ENCODE results near the gene KRTAP4-16. TPM values are rescaled to one million over a fixed set of nuclear protein-coding genes. Genes with fewer than 3 reads are reported as not detected.
"Not testable (repeated sequence)": the region's sequence is repeated elsewhere in the genome, so short reads cannot be mapped to it uniquely, and the experiment has no call there.

Gene KRTAP4-16
- total RNA-seq, 1 experiment from 2014 or later = not detected

GRCh38 chr17:41140360-41141131, 38.5 kb upstream of the KRTAP4-16 start, which contains the start of gene KRTAP4-6:
Gene KRTAP4-6, minus strand, starts transcription at chr17:41140544. Its CDS starts 57 bp downstream, at chr17:41140487.
- DNase-seq = no peak
- Histone ChIP-seq H3K27ac (ENCODE audit: insufficient read length, low read depth, low read length) (no peak within 1 kb of the TSS), H4K8ac (replicated peaks; ENCODE audit: insufficient read length, low read depth, low read length) (no peak within 1 kb of the TSS), H3K4me2 (ENCODE audit: insufficient read depth, insufficient read length, low read length) (no peak within 1 kb of the TSS), H2AFZ (ENCODE audit: low read length) (no peak within 1 kb of the TSS), H3K9me3 (ENCODE audit: control insufficient read depth, low read depth, low read length) (peaks cover 7% of the 10 kb centered on the region), H3K4me1 (ENCODE audit: insufficient read depth, low read length) (no peaks in the 10 kb centered on the region), H3K27me3 (ENCODE audit: insufficient read depth, low read length) (no peaks in the 10 kb centered on the region), H2BK15ac (ENCODE audit: low read depth, low read length) (no peak within 1 kb of the TSS), H3K9ac (ENCODE audit: extremely low read depth, insufficient read length, low read length) (no peak within 1 kb of the TSS), H2BK12ac (ENCODE audit: insufficient read length, low read depth, low read length) (no peak within 1 kb of the TSS), H3K79me2 (ENCODE audit: insufficient read depth, low read length) (no peaks in the 10 kb centered on the region), H3K56ac (ENCODE audit: insufficient read length, low read depth, low read length) (no peak within 1 kb of the TSS), H2BK20ac (ENCODE audit: low read depth, low read length, poor library complexity, severe bottlenecking) (no peak within 1 kb of the TSS), H3K4ac (ENCODE audit: low read depth, low read length) (no peak within 1 kb of the TSS), H2BK5ac (ENCODE audit: insufficient read length, low read length) (no peak within 1 kb of the TSS), H2AK5ac (ENCODE audit: insufficient read length, low read length) (no peak within 1 kb of the TSS), H2BK120ac (ENCODE audit: low read depth, low read length, poor library complexity, severe bottlenecking) (no peak within 1 kb of the TSS), H4K91ac (ENCODE audit: insufficient read length, low read depth, low read length) (no peak within 1 kb of the TSS), H3K23me2 (ENCODE audit: insufficient read length, low read depth, low read length, poor library complexity, severe bottlenecking) (no peaks in the 10 kb centered on the region), H3K14ac (ENCODE audit: insufficient read depth, low read length) (no peak within 1 kb of the TSS), H3K79me1 (ENCODE audit: insufficient read depth, low read depth, low read length, poor library complexity, severe bottlenecking) (no peaks in the 10 kb centered on the region), H3K18ac (ENCODE audit: insufficient read length, low read depth, low read length) (no peak within 1 kb of the TSS), H4K20me1 (ENCODE audit: control insufficient read depth, insufficient read depth, insufficient read length) (no peaks in the 10 kb centered on the region), H3T11ph (ENCODE audit: low read length) (no peak within 1 kb of the TSS), H3K23ac (ENCODE audit: insufficient read length, low read depth, low read length) (no peak within 1 kb of the TSS), H4K5ac (ENCODE audit: insufficient read length, low read depth, low read length) (no peak within 1 kb of the TSS)
- Mint-ChIP-seq H3K36me3 (ENCODE audit: insufficient read depth in 1 of 3, low read depth in 3 of 3) (peaks cover 14 to 39% (median 23%) of the 10 kb centered on the region in 3 experiments), H3K4me3 (no peak within 1 kb of the TSS), H3K4me1 (no peaks in the 10 kb centered on the region), H3K9me3 (peaks cover 31 to 42% of the 10 kb centered on the region in 2 experiments), H3K27me3 (ENCODE audit: low read depth) (peaks cover 2% of the 10 kb centered on the region), H3K27ac (no peak within 1 kb of the TSS)
- no CpG with 5 or more reads among the region's 6 CpGs for WGBS (ENCODE audit: extremely low coverage, insufficient read length, low lambda C conversion rate)
- TF ChIP-seq CTCF (conservative IDR thresholded peaks at IDR 0.05) = no peak

GRCh38 chr17:41139865-41140264, 37.9 kb upstream of the KRTAP4-16 start:
- H3K23me2 ChIP-seq (ENCODE audit: insufficient read length, low read depth, low read length, poor library complexity, severe bottlenecking); H3K27me3 Mint-ChIP-seq (ENCODE audit: low read depth); H3K27ac ChIP-seq (ENCODE audit: insufficient read length, low read depth, low read length); H2BK12ac ChIP-seq (ENCODE audit: insufficient read length, low read depth, low read length); H4K8ac ChIP-seq (replicated peaks; ENCODE audit: insufficient read length, low read depth, low read length); H3K79me2 ChIP-seq (ENCODE audit: insufficient read depth, low read length); H3K14ac ChIP-seq (ENCODE audit: insufficient read depth, low read length); H3K9me3 ChIP-seq (ENCODE audit: control insufficient read depth, low read depth, low read length); H3K4me1 Mint-ChIP-seq; H3K4me3 Mint-ChIP-seq; H3K4me1 ChIP-seq (ENCODE audit: insufficient read depth, low read length); H2AFZ ChIP-seq (ENCODE audit: low read length); H2AK5ac ChIP-seq (ENCODE audit: insufficient read length, low read length); H3K23ac ChIP-seq (ENCODE audit: insufficient read length, low read depth, low read length); H2BK120ac ChIP-seq (ENCODE audit: low read depth, low read length, poor library complexity, severe bottlenecking); H3K27ac Mint-ChIP-seq; H3T11ph ChIP-seq (ENCODE audit: low read length); H3K9ac ChIP-seq (ENCODE audit: extremely low read depth, insufficient read length, low read length); H2BK20ac ChIP-seq (ENCODE audit: low read depth, low read length, poor library complexity, severe bottlenecking); H4K5ac ChIP-seq (ENCODE audit: insufficient read length, low read depth, low read length); H2BK15ac ChIP-seq (ENCODE audit: low read depth, low read length); H2BK5ac ChIP-seq (ENCODE audit: insufficient read length, low read length); H3K56ac ChIP-seq (ENCODE audit: insufficient read length, low read depth, low read length); H3K27me3 ChIP-seq (ENCODE audit: insufficient read depth, low read length); H3K18ac ChIP-seq (ENCODE audit: insufficient read length, low read depth, low read length); H3K4me2 ChIP-seq (ENCODE audit: insufficient read depth, insufficient read length, low read length); DNase-seq; H4K20me1 ChIP-seq (ENCODE audit: control insufficient read depth, insufficient read depth, insufficient read length); H4K91ac ChIP-seq (ENCODE audit: insufficient read length, low read depth, low read length); H3K4ac ChIP-seq (ENCODE audit: low read depth, low read length); H3K79me1 ChIP-seq (ENCODE audit: insufficient read depth, low read depth, low read length, poor library complexity, severe bottlenecking): not testable (repeated sequence)
- no CpG with 5 or more reads among the region's 12 CpGs for WGBS (ENCODE audit: extremely low coverage, insufficient read length, low lambda C conversion rate)
- H3K9me3 Mint-ChIP-seq = peaks cover 31 to 40% of the 10 kb centered on the region in 2 experiments
- peaks cover 13 to 35% (median 23%) of the 10 kb centered on the region in 3 experiments for H3K36me3 Mint-ChIP-seq (ENCODE audit: insufficient read depth in 1 of 3, low read depth in 3 of 3)
